Esophagus muscularis mucosa (tissue), 4 donors: Measurements from ENCODE around the gene PIAS4.

Source experiments
- CTCF ChIP-seq, 3 experiments: fragments of 200-600 bp in 2 of 3; fragments of 450-650 bp in 1 of 3; sonication (generic) in 2 of 3; IDR thresholded peaks; one replicate each; pipeline ENCODE4 v1.5.1; 2017 to 2019; ENCODE audit warnings: antibody characterized with exemption in 3 of 3, mild to moderate bottlenecking in 2 of 3, moderate library complexity in 1 of 3
- EP300 ChIP-seq: sonication (generic); formaldehyde crosslinking; IDR thresholded peaks from one replicate; pipeline ENCODE4 v1.6.1; 2017; ENCODE audit warnings: antibody characterized with exemption
- POLR2A ChIP-seq: fragments of 450-650 bp; IDR thresholded peaks from one replicate; pipeline ENCODE4 v1.6.1; 2017; ENCODE audit warnings: antibody characterized with exemption, moderate library complexity, mild to moderate bottlenecking, low read depth
- POLR2AphosphoS5 ChIP-seq, 2 donors: sonication (generic); formaldehyde crosslinking; IDR thresholded peaks; one replicate each; pipeline ENCODE4 v1.6.1; 2017; ENCODE audit warnings: antibody characterized with exemption in 2 of 2

GRCh38 chr19:3963458-3964255 lies 43.9 kb upstream of the PIAS4 start:
- no peak for TF ChIP-seq CTCF (IDR thresholded peaks at IDR 0.05)
- TF ChIP-seq POLR2A, result no peak
- no peak for TF ChIP-seq POLR2AphosphoS5 (IDR thresholded peaks at IDR 0.05)
- no peak for TF ChIP-seq EP300
